BLaER1 treated with 17β-estradiol and CSF1 and Interleukin-3, amounts not matched to agents 10 nM and 100 nM (cell line): Measurements from ENCODE around the gene N4BP2.
"Not testable (repeated sequence)": the region's sequence is repeated elsewhere in the genome, so short reads cannot be mapped to it uniquely, and the experiment has no call there.

Experiments used
- H3K27ac ChIP-seq, 11 experiments: shearing (Covaris generic); formaldehyde crosslinking; 2 replicates each; pipeline ENCODE4 v1.8.1; 2022
- H3K27me3 ChIP-seq, 11 experiments: shearing (Covaris generic); formaldehyde crosslinking; 2 replicates each; pipeline ENCODE4 v1.8.1; 2022
- H3K36me3 ChIP-seq, 11 experiments: shearing (Covaris generic); formaldehyde crosslinking; 2 replicates each; pipeline ENCODE4 v1.8.1; 2022
- H3K4me1 ChIP-seq, 10 experiments: shearing (Covaris generic); formaldehyde crosslinking; 2 replicates each; pipeline ENCODE4 v1.8.1; 2022
- H3K4me2 ChIP-seq, 11 experiments: shearing (Covaris generic); formaldehyde crosslinking; 2 replicates each; pipeline ENCODE4 v1.8.1; 2022
- H3K4me3 ChIP-seq, 10 experiments: shearing (Covaris generic); formaldehyde crosslinking; 2 replicates each; pipeline ENCODE4 v1.8.1; 2022
- H3K9ac ChIP-seq, 11 experiments: shearing (Covaris generic); formaldehyde crosslinking; 2 replicates each; pipeline ENCODE4 v1.8.1; 2022
- H3K9me3 ChIP-seq, 11 experiments: shearing (Covaris generic); formaldehyde crosslinking; replicated peaks in 1 of 11; 2 replicates each; pipeline ENCODE4 v1.8.1; 2022
- H4K20me1 ChIP-seq, 11 experiments: shearing (Covaris generic); formaldehyde crosslinking; 2 replicates each; pipeline ENCODE4 v1.8.1; 2022
- Cebpa-rat ChIP-seq, 11 experiments: shearing (Covaris generic); IDR thresholded peaks; 2 replicates each; pipeline ENCODE4 v1.8.1; 2022

N4BP2 gene

GRCh38 chr4:40065010-40065409, 8.4 kb downstream of the N4BP2 start:
- Histone ChIP-seq H3K27ac (no peak overlapping the region), H3K9me3 (peaks cover 0 to 7% (median 0%) of the 10 kb centered on the region in 11 experiments; a peak in 3 of 22 replicates), H3K4me1 (peaks cover 0 to 21% (median 0%) of the 10 kb centered on the region in 10 experiments; a peak in 5 of 20 replicates), H3K4me3 (no peak overlapping the region), H3K4me2 (no peak overlapping the region), H3K27me3 (no peaks in the 10 kb centered on the region), H4K20me1 (peaks cover 0 to 55% (median 8%) of the 10 kb centered on the region in 11 experiments; a peak in 8 of 22 replicates), H3K9ac (no peak overlapping the region), H3K36me3 (peaks cover 19 to 97% (median 73%) of the 10 kb centered on the region in 11 experiments)
- no peak for TF ChIP-seq Cebpa-rat (IDR thresholded peaks at IDR 0.05)

GRCh38 chr4:40066651-40067050, 10.0 kb downstream of the N4BP2 start:
- Histone ChIP-seq H3K9me3 (peaks cover 0 to 7% (median 0%) of the 10 kb centered on the region in 11 experiments; a peak in 3 of 22 replicates), H3K27ac (no peak overlapping the region), H3K4me1 (peaks cover 8 to 34% (median 11%) of the 10 kb centered on the region in 10 experiments; a peak in 18 of 20 replicates), H4K20me1 (peaks cover 0 to 71% (median 16%) of the 10 kb centered on the region in 11 experiments; a peak in 14 of 22 replicates), H3K27me3 (no peaks in the 10 kb centered on the region), H3K4me3 (no peak overlapping the region), H3K9ac (no peak overlapping the region), H3K36me3 (peaks cover 16 to 93% (median 58%) of the 10 kb centered on the region in 11 experiments), H3K4me2 (no peak overlapping the region)
- TF ChIP-seq Cebpa-rat (IDR thresholded peaks at IDR 0.05), result no peak

- peaks cover 20 to 91% (median 55%) of the 10 kb centered on the region in 11 experiments for H3K36me3 ChIP-seq
- TF ChIP-seq Cebpa-rat (IDR thresholded peaks at IDR 0.05), result no peak
- peaks cover 0 to 83% (median 16%) of the 10 kb centered on the region in 11 experiments; a peak in 15 of 22 replicates for H4K20me1 ChIP-seq
- H3K9me3 ChIP-seq, result peaks cover 0 to 7% (median 0%) of the 10 kb centered on the region in 11 experiments; a peak in 3 of 22 replicates
- H3K4me2 ChIP-seq, result peak overlapping the region; percentile 19 to 44 (median 29); a peak in 15 of 22 replicates
- no peaks in the 10 kb centered on the region for H3K27me3 ChIP-seq
- no peak overlapping the region for H3K9ac ChIP-seq
- no peak overlapping the region for H3K4me3 ChIP-seq
- peaks cover 8 to 34% (median 11%) of the 10 kb centered on the region in 10 experiments; a peak in 18 of 20 replicates for H3K4me1 ChIP-seq
- H3K27ac ChIP-seq, result peak overlapping the region in 2 of 11 experiments; percentile 0 to 3; a peak in 1 of 22 replicates
These were observed 13.7 kb downstream of the N4BP2 start for GRCh38 chr4:40070387-40070786.

- Histone ChIP-seq H3K36me3 (peaks cover 9 to 78% (median 44%) of the 10 kb centered on the region in 11 experiments; a peak in 21 of 22 replicates), H3K27me3 (no peaks in the 10 kb centered on the region), H3K27ac (no peak overlapping the region)
These were observed 29.8 kb downstream of the N4BP2 start for GRCh38 chr4:40086421-40086820.

GRCh38 chr4:40087799-40088366, 31.2 kb downstream of the N4BP2 start:
- no peak overlapping the region for H3K27ac ChIP-seq
- peaks cover 0 to 18% (median 10%) of the 10 kb centered on the region in 11 experiments; a peak in 15 of 22 replicates for H3K9me3 ChIP-seq
- no peak overlapping the region for H3K4me3 ChIP-seq
- no peaks in the 10 kb centered on the region for H3K4me1 ChIP-seq
- no peak overlapping the region for H3K9ac ChIP-seq
- H3K36me3 ChIP-seq, result peaks cover 6 to 69% (median 40%) of the 10 kb centered on the region in 11 experiments; a peak in 20 of 22 replicates
- peaks cover 0 to 21% (median 4%) of the 10 kb centered on the region in 11 experiments; a peak in 7 of 22 replicates for H4K20me1 ChIP-seq
- no peaks in the 10 kb centered on the region for H3K27me3 ChIP-seq
- no peak overlapping the region for H3K4me2 ChIP-seq
- no peak for TF ChIP-seq Cebpa-rat (IDR thresholded peaks at IDR 0.05)

More at GRCh38 chr4:40086421-40086820, 29.8 kb downstream of the N4BP2 start:
- TF ChIP-seq Cebpa-rat (IDR thresholded peaks at IDR 0.05), result no peak
- Histone ChIP-seq H3K4me2 (no peak overlapping the region), H4K20me1 (peaks cover 0 to 23% (median 4%) of the 10 kb centered on the region in 11 experiments; a peak in 7 of 22 replicates), H3K4me3 (no peak overlapping the region), H3K4me1 (0 out of 20 replicates have a peak, but pooled peaks cover 0 to 8% (median 0%) of the 10 kb centered on the region in 10 experiments), H3K9ac (no peak overlapping the region), H3K9me3 (peaks cover 0 to 15% (median 10%) of the 10 kb centered on the region in 11 experiments; a peak in 14 of 22 replicates)

GRCh38 chr4:40093400-40093799, 36.8 kb downstream of the N4BP2 start:
- H3K27ac ChIP-seq, H4K20me1 ChIP-seq, H3K4me3 ChIP-seq, H3K4me1 ChIP-seq, H3K27me3 ChIP-seq, H3K4me2 ChIP-seq, H3K9ac ChIP-seq: not testable (repeated sequence)
- peaks cover 17 to 78% (median 52%) of the 10 kb centered on the region in 11 experiments for H3K36me3 ChIP-seq
- H3K9me3 ChIP-seq, result peaks cover 0 to 28% (median 17%) of the 10 kb centered on the region in 11 experiments; a peak in 16 of 22 replicates

- Histone ChIP-seq H3K36me3 (peaks cover 24 to 86% (median 62%) of the 10 kb centered on the region in 11 experiments), H3K27me3 (no peaks in the 10 kb centered on the region), H3K9me3 (peaks cover 0 to 13% (median 8%) of the 10 kb centered on the region in 11 experiments; a peak in 9 of 22 replicates), H3K4me3 (no peak overlapping the region), H3K4me1 (peaks cover 0 to 15% (median 2%) of the 10 kb centered on the region in 10 experiments; a peak in 7 of 20 replicates), H3K27ac (0 out of 22 replicates have a peak overlapping the region, but pooled peaks of 1 of the 11 experiments have one; percentile 12), H3K4me2 (peak overlapping the region in 3 of 11 experiments; percentile 15 to 47 (median 43); a peak in 5 of 22 replicates), H4K20me1 (peaks cover 0 to 10% (median 0%) of the 10 kb centered on the region in 11 experiments; a peak in 4 of 22 replicates), H3K9ac (no peak overlapping the region)
- TF ChIP-seq Cebpa-rat (IDR thresholded peaks at IDR 0.05), result no peak
These were observed 42.4 kb downstream of the N4BP2 start for GRCh38 chr4:40099010-40099409.

- not testable (repeated sequence) for H4K20me1 ChIP-seq, H3K9ac ChIP-seq, H3K4me2 ChIP-seq, H3K4me3 ChIP-seq, H3K27me3 ChIP-seq, H3K27ac ChIP-seq, H3K4me1 ChIP-seq
- Histone ChIP-seq H3K9me3 (peaks cover 0 to 12% (median 0%) of the 10 kb centered on the region in 11 experiments; a peak in 5 of 22 replicates), H3K36me3 (peaks cover 56 to 100% (median 96%) of the 10 kb centered on the region in 11 experiments)
These were observed 50.5 kb downstream of the N4BP2 start for GRCh38 chr4:40107150-40107549.
